ENCODE data around the gene ANXA2R.

The ANXA2R gene

DNA sequence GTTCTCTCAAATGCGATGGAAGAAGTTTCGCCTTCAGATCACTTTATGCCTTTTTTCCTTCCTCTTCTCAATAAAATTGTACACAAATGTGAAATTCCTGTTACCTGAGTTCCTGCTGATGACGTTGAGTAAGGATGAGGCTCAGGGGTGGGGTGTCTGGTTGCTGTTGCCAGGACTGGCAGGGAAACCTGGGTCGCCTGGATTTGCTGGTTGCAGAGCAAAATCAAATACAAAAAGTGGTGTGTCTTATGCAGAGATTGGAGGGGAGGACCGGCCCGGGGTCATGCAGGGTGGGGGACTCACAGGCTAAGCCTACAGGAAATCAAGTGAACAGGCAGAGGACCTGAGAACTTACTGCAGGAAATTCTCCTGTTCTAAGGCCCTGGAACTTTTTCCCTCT is 39.2 kb downstream of the ANXA2R start:
- no peaks in the 10 kb centered on the region for H3K36me3 ChIP-seq (ENCODE audit: control insufficient read depth in 2 of 2, insufficient read depth in 2 of 2, low read length in 2 of 2)
- no peaks in the 10 kb centered on the region for H3K9me3 ChIP-seq (ENCODE audit: control insufficient read depth in 2 of 2, low read length in 2 of 2)
- peaks cover 24 to 37% of the 10 kb centered on the region in 2 donors for H3K27me3 ChIP-seq (ENCODE audit: control insufficient read depth in 2 of 2, insufficient read depth in 2 of 2, low read length in 2 of 2)
- no peaks in the 10 kb centered on the region for H3K4me1 ChIP-seq (ENCODE audit: control insufficient read depth in 2 of 2, insufficient read depth in 2 of 2, low read length in 2 of 2)
- H3K9ac ChIP-seq (ENCODE audit: low read depth in 1 of 2, low read length in 2 of 2): no peak overlapping the region
- no peak overlapping the region for H3K27ac ChIP-seq (ENCODE audit: low read depth in 2 of 2, low read length in 2 of 2)
- no peak overlapping the region for H3K4me3 ChIP-seq (ENCODE audit: low read length in 2 of 2)

DNA sequence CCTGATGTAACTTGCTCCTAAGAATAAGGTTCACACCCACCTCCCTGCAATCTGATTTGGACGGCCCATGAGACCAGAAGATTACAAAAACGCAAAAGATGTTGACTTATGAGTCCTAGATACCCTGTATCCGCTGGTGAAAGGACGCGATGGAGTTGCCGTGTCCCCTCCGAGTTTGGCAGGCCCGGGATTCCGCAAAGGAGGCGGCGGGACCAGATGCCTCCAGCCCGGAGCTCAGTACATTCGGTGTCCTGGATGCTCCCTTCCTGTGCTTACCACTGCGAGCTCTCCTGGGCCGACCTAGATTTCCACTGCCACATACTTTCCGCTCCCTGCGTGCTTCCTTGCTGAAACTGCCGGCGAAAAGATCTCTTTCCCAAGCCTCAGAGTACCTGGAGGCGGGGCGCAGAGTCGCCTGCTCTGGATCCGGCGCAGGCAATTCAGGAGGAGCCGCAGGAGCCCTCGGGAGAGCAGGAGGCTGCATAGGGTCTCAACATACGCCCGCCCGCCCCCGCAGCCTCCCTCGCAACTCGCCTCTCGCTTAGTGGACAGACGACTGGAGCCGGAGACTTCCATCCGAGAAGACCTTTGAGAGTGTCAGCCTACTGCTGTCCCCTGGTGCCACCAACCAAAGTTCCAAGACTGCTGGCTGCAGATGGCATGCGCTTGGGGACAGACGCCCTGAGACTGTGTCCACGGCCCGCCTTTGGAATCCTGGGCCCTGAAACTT is 39.8 kb downstream of the ANXA2R start:
- H3K27ac ChIP-seq (ENCODE audit: low read depth in 2 of 2, low read length in 2 of 2): no peak overlapping the region

DNA sequence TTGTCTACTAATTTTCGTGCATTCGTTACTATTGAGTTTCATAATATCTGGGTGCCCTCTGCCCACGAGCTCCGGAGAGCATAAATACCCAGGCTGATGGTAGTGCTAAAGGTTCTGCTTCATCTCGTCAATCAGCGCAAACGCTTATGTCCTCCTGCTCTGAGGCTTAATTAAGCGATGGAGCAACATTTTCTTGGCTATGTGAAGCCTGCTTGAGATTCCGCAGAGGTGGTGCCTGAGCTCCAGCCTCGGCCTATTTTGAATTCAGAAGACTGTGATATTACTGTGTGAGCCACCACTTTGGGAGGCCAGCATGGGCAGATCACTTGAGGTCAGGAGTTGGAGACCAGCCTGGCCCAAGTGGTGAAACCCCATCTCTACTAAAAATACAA is 44.8 kb downstream of the ANXA2R start:
- peaks cover 33 to 48% of the 10 kb centered on the region in 2 donors for H3K27me3 ChIP-seq (ENCODE audit: control insufficient read depth in 2 of 2, insufficient read depth in 2 of 2, low read length in 2 of 2)

More for the DNA sequence above, 39.8 kb downstream of the ANXA2R start:
- peak overlapping the region; percentile 35 to 37 for H3K4me3 ChIP-seq (ENCODE audit: low read length in 2 of 2)
- no peaks in the 10 kb centered on the region for H3K9me3 ChIP-seq (ENCODE audit: control insufficient read depth in 2 of 2, low read length in 2 of 2)
- H3K4me1 ChIP-seq (ENCODE audit: control insufficient read depth in 2 of 2, insufficient read depth in 2 of 2, low read length in 2 of 2): no peaks in the 10 kb centered on the region
- H3K9ac ChIP-seq (ENCODE audit: low read depth in 1 of 2, low read length in 2 of 2): peak overlapping the region; percentile 18 to 34
- no peaks in the 10 kb centered on the region for H3K36me3 ChIP-seq (ENCODE audit: control insufficient read depth in 2 of 2, insufficient read depth in 2 of 2, low read length in 2 of 2)
- H3K27me3 ChIP-seq (ENCODE audit: control insufficient read depth in 2 of 2, insufficient read depth in 2 of 2, low read length in 2 of 2): peaks cover 28 to 41% of the 10 kb centered on the region in 2 donors

DNA sequence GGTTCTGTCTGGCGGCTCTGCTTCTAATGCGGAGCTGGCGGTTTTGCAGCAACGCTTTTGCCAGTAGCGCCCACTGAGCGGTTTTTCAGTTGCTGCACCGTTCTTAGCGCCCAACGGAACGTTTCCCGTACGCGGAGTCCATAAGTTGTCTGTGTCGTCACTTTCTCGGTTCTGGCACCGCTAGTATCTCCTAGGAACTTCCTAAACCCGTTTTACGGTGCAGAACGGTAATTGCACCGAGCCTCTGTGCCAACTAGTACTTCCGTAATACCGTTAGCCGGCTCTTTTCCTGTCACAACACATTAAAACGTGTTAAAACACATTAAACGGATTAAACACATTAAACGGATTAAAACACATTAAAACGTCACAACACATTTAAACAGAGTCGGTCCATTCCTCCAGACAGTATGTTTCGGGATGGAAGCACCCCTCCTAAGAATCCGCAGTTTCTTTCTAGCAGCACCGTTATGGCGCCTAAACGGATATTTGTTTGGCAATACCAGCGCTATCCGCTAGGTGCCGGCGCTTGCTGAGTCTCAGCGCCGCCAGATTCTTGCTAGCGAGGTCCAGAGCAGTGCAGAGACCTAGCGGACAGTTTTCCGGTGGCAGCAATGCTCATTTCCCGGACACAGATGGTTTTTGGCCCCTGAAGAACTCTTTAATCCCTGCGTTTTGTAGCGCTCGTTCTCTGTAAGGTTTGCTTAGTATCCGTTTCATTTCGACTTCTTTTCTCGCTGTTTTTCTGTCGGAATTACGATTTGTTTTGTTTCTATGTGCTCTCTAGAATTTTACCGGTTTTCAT is 45.4 kb downstream of the ANXA2R start:
- H3K9me3 ChIP-seq (ENCODE audit: control insufficient read depth in 2 of 2, low read length in 2 of 2): no peaks in the 10 kb centered on the region
- peaks cover 11 to 14% of the 10 kb centered on the region in 2 donors for H3K4me1 ChIP-seq (ENCODE audit: control insufficient read depth in 2 of 2, insufficient read depth in 2 of 2, low read length in 2 of 2)
- H3K36me3 ChIP-seq (ENCODE audit: control insufficient read depth in 2 of 2, insufficient read depth in 2 of 2, low read length in 2 of 2): no peaks in the 10 kb centered on the region
- peaks cover 32 to 43% of the 10 kb centered on the region in 2 donors for H3K27me3 ChIP-seq (ENCODE audit: control insufficient read depth in 2 of 2, insufficient read depth in 2 of 2, low read length in 2 of 2)
- H3K9ac ChIP-seq (ENCODE audit: low read depth in 1 of 2, low read length in 2 of 2): peak overlapping the region; percentile 32 to 74
- H3K27ac ChIP-seq (ENCODE audit: low read depth in 2 of 2, low read length in 2 of 2): peak overlapping the region; percentile 80 to 91
- H3K4me3 ChIP-seq (ENCODE audit: low read length in 2 of 2): peak overlapping the region; percentile 63 to 80

More for the DNA sequence above, 44.8 kb downstream of the ANXA2R start:
- peaks cover 11 to 14% of the 10 kb centered on the region in 2 donors for H3K4me1 ChIP-seq (ENCODE audit: control insufficient read depth in 2 of 2, insufficient read depth in 2 of 2, low read length in 2 of 2)
- peak overlapping the region in 1 of 2 donors; percentile 80 for H3K4me3 ChIP-seq (ENCODE audit: low read length in 2 of 2)
- H3K27ac ChIP-seq (ENCODE audit: low read depth in 2 of 2, low read length in 2 of 2): peak overlapping the region; percentile 13 to 91
- H3K36me3 ChIP-seq (ENCODE audit: control insufficient read depth in 2 of 2, insufficient read depth in 2 of 2, low read length in 2 of 2): no peaks in the 10 kb centered on the region
- H3K9me3 ChIP-seq (ENCODE audit: control insufficient read depth in 2 of 2, low read length in 2 of 2): no peaks in the 10 kb centered on the region
- H3K9ac ChIP-seq (ENCODE audit: low read depth in 1 of 2, low read length in 2 of 2): peak overlapping the region; percentile 18 to 61

GRCh38 chr5:42994246-42994554 is 45.9 kb downstream of the ANXA2R start:
- Histone ChIP-seq H3K9me3 (ENCODE audit: control insufficient read depth in 2 of 2, low read length in 2 of 2) (no peaks in the 10 kb centered on the region), H3K36me3 (ENCODE audit: control insufficient read depth in 2 of 2, insufficient read depth in 2 of 2, low read length in 2 of 2) (no peaks in the 10 kb centered on the region), H3K27ac (ENCODE audit: low read depth in 2 of 2, low read length in 2 of 2) (peak overlapping the region; percentile 80 to 91), H3K9ac (ENCODE audit: low read depth in 1 of 2, low read length in 2 of 2) (peak overlapping the region; percentile 50 to 74), H3K27me3 (ENCODE audit: control insufficient read depth in 2 of 2, insufficient read depth in 2 of 2, low read length in 2 of 2) (peaks cover 30 to 43% of the 10 kb centered on the region in 2 donors), H3K4me3 (ENCODE audit: low read length in 2 of 2) (peak overlapping the region; percentile 63 to 80), H3K4me1 (ENCODE audit: control insufficient read depth in 2 of 2, insufficient read depth in 2 of 2, low read length in 2 of 2) (peaks cover 11 to 14% of the 10 kb centered on the region in 2 donors)

DNA sequence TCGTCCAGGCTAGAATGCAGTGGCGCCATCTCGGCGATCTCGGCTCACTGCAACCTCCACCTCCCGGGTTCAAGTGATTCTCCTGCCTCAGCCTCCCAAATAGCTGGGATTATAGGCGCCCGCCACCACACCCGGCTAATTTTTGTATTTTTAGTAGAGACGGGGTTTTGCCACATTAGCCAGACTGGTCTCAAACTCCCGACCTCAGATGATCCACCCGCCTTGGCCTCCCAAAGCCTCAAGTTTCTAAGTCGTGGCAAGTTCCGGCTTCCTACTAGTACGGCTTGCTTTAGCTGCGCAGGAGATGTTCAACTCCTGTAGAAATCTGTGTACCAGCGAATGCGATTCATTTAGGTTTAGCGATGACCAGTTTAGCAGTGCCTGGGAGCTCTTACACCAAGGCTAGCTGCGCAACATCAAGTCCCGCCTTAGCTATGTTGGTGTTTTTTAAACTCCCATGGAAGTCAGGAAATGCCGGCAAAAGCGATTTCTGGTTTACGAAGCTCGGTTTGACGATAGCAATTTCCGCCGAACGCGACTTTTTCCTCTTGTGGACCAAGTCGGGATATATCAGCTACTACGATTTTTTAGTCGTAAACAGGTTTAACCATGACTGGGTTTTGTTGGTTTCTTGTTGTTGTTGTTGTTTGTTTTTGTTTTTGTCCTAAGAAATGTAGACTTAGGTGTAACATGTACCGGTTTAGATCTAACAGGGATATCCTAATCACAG is 46.4 kb downstream of the ANXA2R start:
- Histone ChIP-seq H3K27me3 (ENCODE audit: control insufficient read depth in 2 of 2, insufficient read depth in 2 of 2, low read length in 2 of 2) (peaks cover 25 to 43% of the 10 kb centered on the region in 2 donors), H3K4me1 (ENCODE audit: control insufficient read depth in 2 of 2, insufficient read depth in 2 of 2, low read length in 2 of 2) (peaks cover 11 to 14% of the 10 kb centered on the region in 2 donors), H3K9me3 (ENCODE audit: control insufficient read depth in 2 of 2, low read length in 2 of 2) (no peaks in the 10 kb centered on the region), H3K9ac (ENCODE audit: low read depth in 1 of 2, low read length in 2 of 2) (peak overlapping the region; percentile 50 to 74), H3K36me3 (ENCODE audit: control insufficient read depth in 2 of 2, insufficient read depth in 2 of 2, low read length in 2 of 2) (no peaks in the 10 kb centered on the region), H3K4me3 (ENCODE audit: low read length in 2 of 2) (peak overlapping the region; percentile 44 to 80), H3K27ac (ENCODE audit: low read depth in 2 of 2, low read length in 2 of 2) (peak overlapping the region; percentile 80 to 91)

- Histone ChIP-seq H3K9me3 (ENCODE audit: control insufficient read depth in 2 of 2, low read length in 2 of 2) (no peaks in the 10 kb centered on the region), H3K4me1 (ENCODE audit: control insufficient read depth in 2 of 2, insufficient read depth in 2 of 2, low read length in 2 of 2) (peaks cover 11 to 14% of the 10 kb centered on the region in 2 donors), H3K27ac (ENCODE audit: low read depth in 2 of 2, low read length in 2 of 2) (peak overlapping the region; percentile 89 to 96), H3K36me3 (ENCODE audit: control insufficient read depth in 2 of 2, insufficient read depth in 2 of 2, low read length in 2 of 2) (no peaks in the 10 kb centered on the region), H3K4me3 (ENCODE audit: low read length in 2 of 2) (peak overlapping the region; percentile 68 to 80), H3K27me3 (ENCODE audit: control insufficient read depth in 2 of 2, insufficient read depth in 2 of 2, low read length in 2 of 2) (peaks cover 25 to 38% of the 10 kb centered on the region in 2 donors), H3K9ac (ENCODE audit: low read depth in 1 of 2, low read length in 2 of 2) (peak overlapping the region; percentile 72 to 81)
Observed at GRCh38 chr5:42992088-42992879, 47.8 kb downstream of the ANXA2R start.

DNA sequence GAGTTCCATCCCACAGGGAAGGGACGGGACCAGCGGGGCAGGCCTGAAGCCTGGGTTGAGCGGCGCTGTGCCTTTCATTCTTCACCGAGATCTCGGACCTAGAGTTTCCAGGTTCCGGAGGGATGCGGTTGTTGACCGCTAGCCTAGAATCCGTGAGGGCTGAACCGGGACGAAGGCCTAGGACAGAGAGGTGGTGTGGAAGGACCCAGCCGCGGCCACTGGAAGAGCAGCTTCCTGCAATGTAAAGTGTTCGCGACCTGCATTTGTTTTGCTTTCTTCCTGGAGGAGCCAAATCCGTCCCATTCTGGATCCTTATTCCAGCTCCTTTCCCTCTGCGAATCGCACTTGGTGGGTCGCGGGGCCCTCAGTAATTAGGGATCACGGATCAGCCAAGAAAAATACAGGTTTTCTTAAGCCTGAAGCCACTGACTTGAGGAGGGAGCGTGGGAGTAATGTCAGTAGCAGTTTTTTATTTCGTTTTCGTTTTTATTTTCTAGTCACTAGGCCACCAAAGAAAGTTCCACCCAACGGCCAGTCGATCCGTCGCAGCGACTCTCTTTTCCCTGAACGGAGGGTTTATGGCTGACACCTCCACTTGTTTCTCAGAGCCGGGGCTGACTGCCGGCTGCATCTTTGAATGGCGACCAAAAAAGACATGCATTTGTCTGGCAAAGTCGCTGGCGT is 48.6 kb downstream of the ANXA2R start:
- peaks cover 23 to 35% of the 10 kb centered on the region in 2 donors for H3K27me3 ChIP-seq (ENCODE audit: control insufficient read depth in 2 of 2, insufficient read depth in 2 of 2, low read length in 2 of 2)

DNA sequence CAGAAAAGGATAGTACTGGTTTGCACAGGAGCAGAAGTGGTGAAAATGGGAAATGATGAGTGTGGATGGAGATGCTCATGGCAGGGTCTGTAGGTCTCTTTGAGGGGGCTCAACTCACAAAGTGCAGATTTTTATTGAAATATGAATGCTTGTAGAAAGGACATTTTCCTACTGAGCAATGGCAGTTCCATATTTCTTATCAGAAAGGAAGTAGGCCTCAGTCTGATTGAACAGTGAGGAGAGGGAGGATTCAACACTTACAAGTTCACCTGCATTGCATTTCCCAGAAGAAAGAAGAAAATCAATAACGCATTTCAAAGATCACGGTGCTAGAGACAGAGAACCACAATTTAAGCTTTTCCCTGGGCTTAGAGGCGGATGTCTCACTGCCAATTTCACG is 49.2 kb downstream of the ANXA2R start:
- H3K27me3 ChIP-seq (ENCODE audit: control insufficient read depth in 2 of 2, insufficient read depth in 2 of 2, low read length in 2 of 2): peaks cover 22 to 29% of the 10 kb centered on the region in 2 donors
- H3K36me3 ChIP-seq (ENCODE audit: control insufficient read depth in 2 of 2, insufficient read depth in 2 of 2, low read length in 2 of 2): no peaks in the 10 kb centered on the region
- H3K4me1 ChIP-seq (ENCODE audit: control insufficient read depth in 2 of 2, insufficient read depth in 2 of 2, low read length in 2 of 2): peaks cover 11 to 14% of the 10 kb centered on the region in 2 donors
- peak overlapping the region in 1 of 2 donors; percentile 96 for H3K27ac ChIP-seq (ENCODE audit: low read depth in 2 of 2, low read length in 2 of 2)
- peak overlapping the region; percentile 72 to 81 for H3K9ac ChIP-seq (ENCODE audit: low read depth in 1 of 2, low read length in 2 of 2)
- no peaks in the 10 kb centered on the region for H3K9me3 ChIP-seq (ENCODE audit: control insufficient read depth in 2 of 2, low read length in 2 of 2)
- H3K4me3 ChIP-seq (ENCODE audit: low read length in 2 of 2): peak overlapping the region; percentile 25 to 80

More for the DNA sequence above, 48.6 kb downstream of the ANXA2R start:
- H3K9me3 ChIP-seq (ENCODE audit: control insufficient read depth in 2 of 2, low read length in 2 of 2): no peaks in the 10 kb centered on the region
- peak overlapping the region; percentile 72 to 81 for H3K9ac ChIP-seq (ENCODE audit: low read depth in 1 of 2, low read length in 2 of 2)
- H3K27ac ChIP-seq (ENCODE audit: low read depth in 2 of 2, low read length in 2 of 2): peak overlapping the region; percentile 89 to 96
- H3K4me1 ChIP-seq (ENCODE audit: control insufficient read depth in 2 of 2, insufficient read depth in 2 of 2, low read length in 2 of 2): peaks cover 11 to 14% of the 10 kb centered on the region in 2 donors
- no peaks in the 10 kb centered on the region for H3K36me3 ChIP-seq (ENCODE audit: control insufficient read depth in 2 of 2, insufficient read depth in 2 of 2, low read length in 2 of 2)
- H3K4me3 ChIP-seq (ENCODE audit: low read length in 2 of 2): peak overlapping the region; percentile 68 to 80
